Measurements from ENCODE around the gene MLH3.

The MLH3 gene

DNA sequence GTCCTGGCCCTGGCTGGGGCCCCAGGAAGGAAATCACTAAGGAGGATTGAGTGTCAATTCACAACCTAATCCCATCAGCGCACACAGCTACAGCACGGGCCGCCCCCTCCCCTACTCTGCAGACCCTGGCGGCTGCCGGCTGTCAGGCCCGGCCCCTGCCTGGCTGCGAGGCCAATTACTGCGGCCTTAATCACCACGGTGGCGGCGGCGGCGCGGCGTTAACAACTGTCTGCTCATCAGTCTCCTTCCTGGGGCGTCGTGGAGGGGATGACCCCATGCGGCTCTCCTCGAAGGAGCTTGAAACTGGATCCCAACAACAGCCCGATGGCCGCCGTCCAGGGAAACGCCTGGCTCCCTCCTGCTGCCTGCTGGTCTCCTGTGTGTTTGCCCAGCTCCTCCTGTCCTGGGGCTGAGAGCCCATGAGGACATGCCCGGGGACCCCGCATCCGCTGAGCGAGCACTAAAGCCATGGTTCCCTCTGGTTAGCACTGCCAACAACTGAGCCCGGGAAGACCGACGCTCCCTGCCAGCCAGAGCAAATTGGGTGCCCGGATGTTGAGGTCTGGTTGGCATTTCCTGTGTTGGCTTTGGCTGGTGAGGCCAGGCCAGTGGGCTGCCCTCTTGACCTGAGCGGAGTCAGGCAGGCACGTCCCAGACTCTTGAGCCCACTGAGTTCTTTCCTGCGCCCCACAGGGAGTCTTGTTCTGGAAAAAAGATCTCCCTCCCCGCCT, 70.4 kb downstream of the MLH3 start:
- Histone ChIP-seq H2AK5ac (ENCODE audit: low read length) (peak overlapping the region; percentile 5), H3K27me3 (ENCODE audit: insufficient read depth, low read length) (no peaks in the 10 kb centered on the region), H4K8ac (ENCODE audit: low read depth, low read length) (peak overlapping the region; percentile 5), H3K14ac (ENCODE audit: low read length) (peak overlapping the region; percentile 17), H2AFZ (ENCODE audit: insufficient read depth, low read length, poor library complexity) (peak overlapping the region; percentile 26), H3K4me2 (ENCODE audit: low read length) (peak overlapping the region; percentile 2), H3K18ac (ENCODE audit: low read length) (peak overlapping the region; percentile 1), H3K36me3 (ENCODE audit: control insufficient read depth in 1 of 2, insufficient read depth in 2 of 2, low read length in 2 of 2) (no peaks in the 10 kb centered on the region), H3K4me3 (ENCODE audit: low read depth, low read length) (no peak overlapping the region), H2BK12ac (ENCODE audit: low read length) (peak overlapping the region; percentile 85), H3K79me1 (ENCODE audit: low read length) (peaks cover 35% of the 10 kb centered on the region), H4K91ac (ENCODE audit: low read depth, low read length) (peak overlapping the region; percentile 22), H3K9ac (ENCODE audit: low read length) (no peak overlapping the region), H3K4ac (ENCODE audit: low read depth, low read length) (peak overlapping the region; percentile 12), H3K27ac (ENCODE audit: low read depth, low read length) (no peak overlapping the region), H4K12ac (ENCODE audit: low read depth, low read length) (no peak overlapping the region), H3K9me3 (ENCODE audit: insufficient read depth, low read depth, low read length) (no peaks in the 10 kb centered on the region), H2BK5ac (ENCODE audit: low read depth, low read length, poor library complexity) (peak overlapping the region; percentile 10), H2BK120ac (ENCODE audit: insufficient read depth, low read length, poor library complexity) (peak overlapping the region; percentile 54), H3K23ac (ENCODE audit: low read length) (no peak overlapping the region), H3K4me1 (ENCODE audit: control insufficient read depth in 1 of 2, insufficient read depth in 2 of 2, low read length in 2 of 2) (peaks cover 28 to 41% of the 10 kb centered on the region in 2 experiments), H3K79me2 (ENCODE audit: control insufficient read depth, insufficient read depth, low read length, poor library complexity) (peaks cover 4% of the 10 kb centered on the region)
- no CpG with 5 or more reads among the region's 35 CpGs for WGBS (ENCODE audit: extremely low coverage, insufficient coverage, insufficient read length)
- no peak for DNase-seq

DNA sequence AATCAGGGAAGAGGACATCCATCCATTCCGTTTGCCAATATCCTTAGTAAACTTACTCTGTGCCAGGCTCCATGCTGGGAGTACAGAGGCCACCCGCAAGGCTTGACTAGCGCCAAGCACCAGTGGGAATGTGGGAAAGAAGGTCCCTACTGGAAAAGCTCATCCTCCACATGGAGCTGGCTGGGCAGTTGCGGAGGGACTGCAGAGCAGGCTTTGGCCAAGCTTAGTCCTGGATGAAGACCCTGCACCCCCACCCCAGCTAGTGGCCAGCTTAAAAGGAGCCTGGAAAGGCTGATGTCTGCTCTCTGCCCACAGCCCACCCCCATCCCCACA, 70.9 kb downstream of the MLH3 start:
- H4K91ac ChIP-seq (ENCODE audit: low read depth, low read length), result peak overlapping the region; percentile 22
- no peak overlapping the region for H4K12ac ChIP-seq (ENCODE audit: low read depth, low read length)
- H2AFZ ChIP-seq (ENCODE audit: insufficient read depth, low read length, poor library complexity), result peak overlapping the region; percentile 26
- H3K9ac ChIP-seq (ENCODE audit: low read length), result no peak overlapping the region
- peak overlapping the region; percentile 85 for H2BK12ac ChIP-seq (ENCODE audit: low read length)
- WGBS (ENCODE audit: extremely low coverage, insufficient coverage, insufficient read length), result no CpG with 5 or more reads among the region's 4 CpGs
- no peak overlapping the region for H4K8ac ChIP-seq (ENCODE audit: low read depth, low read length)
- no peaks in the 10 kb centered on the region for H3K9me3 ChIP-seq (ENCODE audit: insufficient read depth, low read depth, low read length)
- H2AK5ac ChIP-seq (ENCODE audit: low read length), result peak overlapping the region; percentile 2
- peak overlapping the region; percentile 54 for H2BK120ac ChIP-seq (ENCODE audit: insufficient read depth, low read length, poor library complexity)
- H2BK5ac ChIP-seq (ENCODE audit: low read depth, low read length, poor library complexity), result peak overlapping the region; percentile 10
- peak overlapping the region; percentile 12 for H3K4ac ChIP-seq (ENCODE audit: low read depth, low read length)
- H3K4me3 ChIP-seq (ENCODE audit: low read depth, low read length), result no peak overlapping the region
- DNase-seq, result no peak
- no peak overlapping the region for H3K18ac ChIP-seq (ENCODE audit: low read length)
- H3K4me1 ChIP-seq (ENCODE audit: control insufficient read depth in 1 of 2, insufficient read depth in 2 of 2, low read length in 2 of 2), result peaks cover 28 to 41% of the 10 kb centered on the region in 2 experiments
- peaks cover 37% of the 10 kb centered on the region for H3K79me1 ChIP-seq (ENCODE audit: low read length)
- H3K27ac ChIP-seq (ENCODE audit: low read depth, low read length), result no peak overlapping the region
- peak overlapping the region; percentile 2 for H3K4me2 ChIP-seq (ENCODE audit: low read length)
- peaks cover 4% of the 10 kb centered on the region for H3K79me2 ChIP-seq (ENCODE audit: control insufficient read depth, insufficient read depth, low read length, poor library complexity)
- H3K23ac ChIP-seq (ENCODE audit: low read length), result no peak overlapping the region
- no peaks in the 10 kb centered on the region for H3K36me3 ChIP-seq (ENCODE audit: control insufficient read depth in 1 of 2, insufficient read depth in 2 of 2, low read length in 2 of 2)
- no peaks in the 10 kb centered on the region for H3K27me3 ChIP-seq (ENCODE audit: insufficient read depth, low read length)
- H3K14ac ChIP-seq (ENCODE audit: low read length), result no peak overlapping the region

DNA sequence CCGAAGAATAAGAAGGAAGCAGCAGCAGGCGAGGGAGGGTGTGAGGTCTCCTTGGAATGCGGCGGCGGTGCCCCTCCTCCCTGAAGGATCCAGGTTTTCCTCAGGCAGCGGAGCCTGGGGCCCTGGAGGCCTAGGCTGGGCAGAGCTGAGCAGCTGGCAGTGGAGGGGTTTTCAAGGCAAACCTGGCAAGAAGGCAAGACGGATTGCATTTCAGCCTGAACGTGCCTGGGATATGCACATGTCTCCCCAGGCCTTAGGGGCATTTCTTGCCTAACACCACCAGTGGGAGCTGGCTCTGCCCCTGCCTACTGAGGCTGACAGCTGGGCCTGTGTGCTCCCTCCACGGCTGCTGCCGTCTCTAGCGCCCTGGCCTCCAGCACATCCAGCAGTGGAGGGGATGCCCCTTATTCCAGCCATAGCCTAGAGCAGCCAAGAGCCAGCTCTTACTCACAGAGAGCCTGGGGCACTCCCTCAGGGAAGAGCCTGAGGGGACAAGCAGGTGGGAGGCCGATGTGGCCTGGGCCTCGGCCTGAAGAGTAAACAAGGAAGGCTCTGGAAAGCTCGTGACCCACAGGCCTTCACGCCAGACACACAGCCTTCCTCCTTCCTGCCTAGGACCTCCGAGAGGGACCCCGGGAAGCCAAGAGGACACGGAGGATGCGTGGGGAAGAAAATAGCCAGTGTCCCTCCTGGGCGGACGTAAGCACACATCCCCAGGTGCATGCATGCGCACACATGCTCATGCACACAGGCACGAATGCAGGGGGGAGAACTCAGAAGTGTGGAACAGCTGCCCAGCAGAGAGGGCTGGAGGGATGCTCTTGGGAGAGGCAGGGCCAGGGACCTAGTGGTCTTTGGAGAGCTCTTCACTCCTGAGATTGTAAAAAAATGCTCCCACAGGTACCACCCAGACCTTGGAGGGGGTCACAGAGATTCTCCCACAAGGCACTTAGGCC, 71.5 kb downstream of the MLH3 start:
- peak overlapping the region; percentile 1 for H3K4me3 ChIP-seq (ENCODE audit: low read depth, low read length)
- peaks cover 4% of the 10 kb centered on the region for H3K79me2 ChIP-seq (ENCODE audit: control insufficient read depth, insufficient read depth, low read length, poor library complexity)
- peak overlapping the region; percentile 14 for H2AK5ac ChIP-seq (ENCODE audit: low read length)
- peak overlapping the region; percentile 18 for H2BK120ac ChIP-seq (ENCODE audit: insufficient read depth, low read length, poor library complexity)
- peak overlapping the region; percentile 8 for H3K14ac ChIP-seq (ENCODE audit: low read length)
- peak overlapping the region; percentile 3 for H2BK5ac ChIP-seq (ENCODE audit: low read depth, low read length, poor library complexity)
- H3K4ac ChIP-seq (ENCODE audit: low read depth, low read length), result no peak overlapping the region
- H3K36me3 ChIP-seq (ENCODE audit: control insufficient read depth in 1 of 2, insufficient read depth in 2 of 2, low read length in 2 of 2), result no peaks in the 10 kb centered on the region
- H3K27ac ChIP-seq (ENCODE audit: low read depth, low read length), result peak overlapping the region; percentile 53
- H3K18ac ChIP-seq (ENCODE audit: low read length), result peak overlapping the region; percentile 24
- no peak overlapping the region for H3K23ac ChIP-seq (ENCODE audit: low read length)
- no CpG with 5 or more reads among the region's 23 CpGs for WGBS (ENCODE audit: extremely low coverage, insufficient coverage, insufficient read length)
- H3K9me3 ChIP-seq (ENCODE audit: insufficient read depth, low read depth, low read length), result no peaks in the 10 kb centered on the region
- no peak overlapping the region for H2AFZ ChIP-seq (ENCODE audit: insufficient read depth, low read length, poor library complexity)
- peak overlapping the region; percentile 20 for H4K8ac ChIP-seq (ENCODE audit: low read depth, low read length)
- peak; percentile 92 to 96 for DNase-seq
- H2BK12ac ChIP-seq (ENCODE audit: low read length), result peak overlapping the region; percentile 9
- no peak overlapping the region for H3K4me2 ChIP-seq (ENCODE audit: low read length)
- H3K27me3 ChIP-seq (ENCODE audit: insufficient read depth, low read length), result no peaks in the 10 kb centered on the region
- H3K4me1 ChIP-seq (ENCODE audit: control insufficient read depth in 1 of 2, insufficient read depth in 2 of 2, low read length in 2 of 2), result peaks cover 31 to 44% of the 10 kb centered on the region in 2 experiments
- H4K12ac ChIP-seq (ENCODE audit: low read depth, low read length), result no peak overlapping the region
- H4K91ac ChIP-seq (ENCODE audit: low read depth, low read length), result peak overlapping the region; percentile 22
- no peak overlapping the region for H3K9ac ChIP-seq (ENCODE audit: low read length)
- peaks cover 38% of the 10 kb centered on the region for H3K79me1 ChIP-seq (ENCODE audit: low read length)

DNA sequence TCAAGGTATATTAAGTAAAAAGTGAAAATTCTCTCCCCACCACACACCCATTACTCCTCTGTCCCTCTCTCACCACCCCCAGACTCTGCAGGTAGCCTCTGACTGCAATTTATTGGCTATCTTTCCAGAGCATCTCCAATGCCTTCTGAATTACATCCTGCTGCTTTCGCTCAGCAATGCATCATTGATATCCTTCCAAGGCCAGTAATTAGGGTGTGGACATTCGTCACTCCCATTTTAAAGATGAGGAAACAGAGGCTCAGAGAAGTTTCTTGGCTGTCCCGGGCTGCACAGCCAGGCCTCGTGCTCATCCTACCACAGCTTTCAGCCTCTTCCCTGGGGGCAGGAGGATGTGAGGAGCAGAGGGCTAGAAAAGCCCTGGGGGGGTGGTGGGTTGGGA, 72.2 kb downstream of the MLH3 start:
- Histone ChIP-seq H2BK120ac (ENCODE audit: insufficient read depth, low read length, poor library complexity) (no peak overlapping the region), H3K9me3 (ENCODE audit: insufficient read depth, low read depth, low read length) (no peaks in the 10 kb centered on the region), H4K12ac (ENCODE audit: low read depth, low read length) (no peak overlapping the region), H3K79me1 (ENCODE audit: low read length) (peaks cover 42% of the 10 kb centered on the region), H3K14ac (ENCODE audit: low read length) (no peak overlapping the region), H2AFZ (ENCODE audit: insufficient read depth, low read length, poor library complexity) (no peak overlapping the region), H2AK5ac (ENCODE audit: low read length) (no peak overlapping the region), H3K27ac (ENCODE audit: low read depth, low read length) (peak overlapping the region; percentile 53), H3K23ac (ENCODE audit: low read length) (no peak overlapping the region), H3K18ac (ENCODE audit: low read length) (no peak overlapping the region), H3K79me2 (ENCODE audit: control insufficient read depth, insufficient read depth, low read length, poor library complexity) (peaks cover 4% of the 10 kb centered on the region), H3K4me1 (ENCODE audit: control insufficient read depth in 1 of 2, insufficient read depth in 2 of 2, low read length in 2 of 2) (peaks cover 38 to 48% of the 10 kb centered on the region in 2 experiments), H4K8ac (ENCODE audit: low read depth, low read length) (peak overlapping the region; percentile 20), H3K4me2 (ENCODE audit: low read length) (no peak overlapping the region), H3K4ac (ENCODE audit: low read depth, low read length) (no peak overlapping the region), H3K27me3 (ENCODE audit: insufficient read depth, low read length) (no peaks in the 10 kb centered on the region), H3K36me3 (ENCODE audit: control insufficient read depth in 1 of 2, insufficient read depth in 2 of 2, low read length in 2 of 2) (no peaks in the 10 kb centered on the region), H3K9ac (ENCODE audit: low read length) (no peak overlapping the region), H2BK5ac (ENCODE audit: low read depth, low read length, poor library complexity) (no peak overlapping the region), H3K4me3 (ENCODE audit: low read depth, low read length) (no peak overlapping the region), H2BK12ac (ENCODE audit: low read length) (no peak overlapping the region), H4K91ac (ENCODE audit: low read depth, low read length) (peak overlapping the region; percentile 22)
- no CpG with 5 or more reads among the region's 4 CpGs for WGBS (ENCODE audit: extremely low coverage, insufficient coverage, insufficient read length)
- peak; percentile 80 to 88 for DNase-seq
